HS-27A (cell line): ENCODE measurements around the gene BCHE.

Experiments
- DNase-seq: peaks from one replicate; pipeline ENCODE4 v3.0.0-alpha.2; 2012; ENCODE audit warnings: low read depth, missing footprints

Gene BCHE

GRCh38 chr3:165749821-165750220 is 87.4 kb downstream of the BCHE start:
- no peak for DNase-seq

GRCh38 chr3:165749241-165749640 is 88.0 kb downstream of the BCHE start:
- no peak for DNase-seq

- no peak for DNase-seq
Measured at GRCh38 chr3:165748094-165748493, 89.1 kb downstream of the BCHE start.

- DNase-seq: no peak
Measured at GRCh38 chr3:165746874-165747273, 90.3 kb downstream of the BCHE start.

- no peak for DNase-seq
Measured at GRCh38 chr3:165744025-165744424, 93.2 kb downstream of the BCHE start.

- no peak for DNase-seq
Measured at GRCh38 chr3:165742351-165742750, 94.9 kb downstream of the BCHE start.

GRCh38 chr3:165729756-165730155 is 107.5 kb downstream of the BCHE start:
- DNase-seq: no peak

- no peak for DNase-seq
Measured at GRCh38 chr3:165728924-165729323, 108.3 kb downstream of the BCHE start.

- no peak for DNase-seq
Measured at GRCh38 chr3:165725296-165725695, 111.9 kb downstream of the BCHE start.
